NCI-H1105 (cell line): Measurements from ENCODE around the gene ANKRD55.
"Not testable (repeated sequence)": the region's sequence is repeated elsewhere in the genome, so short reads cannot be mapped to it uniquely, and the experiment has no call there.

Source experiments
- DNase-seq: peaks from one replicate; lab custom pipeline; 2025; lab: John Stamatoyannopoulos, UW

ANKRD55 gene

DNA sequence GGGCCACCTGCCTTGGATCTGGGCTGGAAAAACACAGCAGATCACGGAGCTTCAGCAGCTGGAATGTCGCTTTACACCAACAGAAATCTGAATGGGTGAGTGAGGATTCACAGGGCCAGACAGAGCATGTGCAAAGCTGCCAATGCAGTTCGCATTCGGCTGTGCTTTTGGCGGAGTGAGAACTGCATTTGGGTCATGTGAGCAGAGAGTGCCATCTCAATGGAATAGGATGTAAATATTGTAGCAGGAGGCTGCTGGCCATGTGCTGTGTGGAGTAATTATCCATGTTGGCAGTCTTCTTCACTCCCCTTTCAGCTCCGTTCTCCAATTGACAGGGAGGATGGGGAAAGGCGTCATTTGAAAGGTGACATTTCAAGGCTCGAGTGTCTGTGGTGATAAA lies at the start of gene ANKRD55:
TSS of gene ANKRD55 (minus strand) at position 101 of the 400 bp plus-strand sequence. CDS start 417 bp downstream, outside the sequence.
- peak; percentile 50 for DNase-seq

DNA sequence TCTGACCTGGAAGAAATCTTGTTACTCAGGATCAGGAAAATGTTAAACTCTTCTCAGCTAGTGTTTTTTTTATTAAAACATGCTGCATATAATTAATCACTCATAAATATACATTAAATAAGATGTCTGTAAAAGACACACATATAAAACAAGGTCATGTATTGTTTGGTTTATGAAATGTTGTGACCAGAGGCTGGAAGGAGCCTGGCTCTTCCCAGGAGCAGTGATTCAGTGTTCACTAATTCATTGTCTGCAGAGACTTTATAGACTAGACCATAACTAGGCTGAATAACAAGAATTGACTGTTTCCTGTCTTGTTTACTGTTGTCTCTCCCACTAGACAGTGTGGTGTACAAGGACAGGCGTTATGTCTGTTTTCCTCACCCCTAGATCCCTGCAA lies 49.1 kb upstream of the ANKRD55 start:
- no peak for DNase-seq

DNA sequence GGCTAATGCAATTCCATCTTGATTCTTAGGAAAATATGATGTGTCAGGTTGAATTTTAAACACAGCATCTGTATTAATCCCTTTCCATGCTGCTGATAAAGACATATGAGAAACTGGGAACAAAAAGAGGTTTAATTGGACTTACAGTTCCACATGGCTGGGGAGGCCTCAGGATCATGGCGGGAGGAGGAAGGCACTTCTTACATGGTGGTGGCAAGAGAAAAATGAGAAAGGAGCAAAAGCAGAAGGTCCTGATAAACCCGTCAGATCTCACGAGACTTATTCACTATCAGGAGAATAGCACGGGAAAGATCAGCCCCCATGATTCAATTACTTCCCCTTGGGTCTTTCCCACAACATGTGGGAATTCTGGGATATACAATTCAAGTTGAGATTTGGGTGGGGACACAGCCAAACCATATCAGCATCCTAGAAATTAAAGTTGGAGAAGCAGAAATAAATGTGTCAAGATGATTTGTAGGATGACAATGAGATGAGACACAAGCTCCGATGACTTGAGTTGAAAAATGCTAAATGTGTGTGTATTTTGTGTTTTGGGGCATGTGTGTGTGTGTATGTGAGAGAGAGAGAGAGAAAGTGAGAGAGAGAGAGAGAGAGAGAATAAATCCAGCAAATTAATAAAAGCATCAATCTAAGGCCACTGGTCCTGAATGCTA lies 48.5 kb upstream of the ANKRD55 start:
- DNase-seq = no peak

DNA sequence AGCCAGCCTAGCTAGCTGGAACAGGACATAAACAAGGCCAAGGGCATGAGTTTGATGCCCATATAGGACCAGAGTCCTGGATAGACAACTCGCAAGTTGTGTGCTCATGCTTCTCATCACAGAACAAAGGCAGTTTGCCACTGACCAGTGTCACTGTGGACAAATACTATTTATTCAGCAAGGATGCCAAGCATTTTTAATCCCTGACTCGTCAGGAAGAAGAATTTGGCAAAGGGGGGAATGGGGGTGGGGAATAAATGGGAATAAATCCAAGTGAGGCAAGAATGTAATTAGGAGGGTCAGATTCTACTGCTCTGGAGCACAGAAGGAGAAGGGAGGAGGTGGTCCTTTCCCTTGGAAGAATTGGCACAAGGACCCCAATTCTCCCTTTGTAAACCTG lies 46.8 kb upstream of the ANKRD55 start:
- no peak for DNase-seq

DNA sequence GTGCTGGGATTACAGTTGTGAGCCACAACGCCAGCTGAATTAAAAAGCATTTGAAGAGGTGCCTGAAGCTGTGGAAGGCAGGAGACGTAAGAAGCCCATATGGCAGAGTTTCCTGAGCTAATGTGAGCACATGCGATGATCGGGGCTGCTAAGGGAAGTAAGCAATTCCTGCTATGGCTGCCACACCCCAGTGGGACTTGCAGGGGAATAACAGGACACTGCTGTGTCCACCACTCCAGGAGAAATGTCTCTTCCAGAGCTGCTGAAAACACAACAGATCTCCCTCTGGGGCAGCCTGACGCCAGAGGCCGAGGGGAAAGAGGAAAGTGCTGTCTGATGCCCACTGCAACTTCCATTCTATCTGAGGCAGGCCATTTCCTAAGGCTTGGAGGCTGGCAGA lies 46.2 kb upstream of the ANKRD55 start:
- no peak for DNase-seq

DNA sequence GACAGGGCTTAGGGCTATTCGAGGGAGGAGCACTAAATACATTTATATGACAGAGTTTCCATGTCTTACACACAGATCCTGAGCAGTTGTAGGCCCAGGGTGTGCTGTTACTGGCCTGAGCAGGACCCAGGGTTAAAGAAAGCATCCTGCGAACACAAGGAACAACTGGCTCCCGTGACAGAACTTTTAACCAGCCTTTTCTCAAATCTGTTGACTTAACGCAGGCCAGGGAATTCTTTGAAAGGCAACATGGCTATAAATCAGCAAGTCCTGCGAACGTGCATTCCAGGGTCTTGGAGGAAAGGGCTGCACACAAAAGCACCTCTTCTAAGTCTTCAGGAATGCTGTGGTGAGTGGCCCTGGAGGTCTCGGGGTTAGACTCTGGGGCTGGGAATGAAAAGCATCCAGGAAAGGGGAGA lies 45.2 kb upstream of the ANKRD55 start:
- no peak for DNase-seq

DNA sequence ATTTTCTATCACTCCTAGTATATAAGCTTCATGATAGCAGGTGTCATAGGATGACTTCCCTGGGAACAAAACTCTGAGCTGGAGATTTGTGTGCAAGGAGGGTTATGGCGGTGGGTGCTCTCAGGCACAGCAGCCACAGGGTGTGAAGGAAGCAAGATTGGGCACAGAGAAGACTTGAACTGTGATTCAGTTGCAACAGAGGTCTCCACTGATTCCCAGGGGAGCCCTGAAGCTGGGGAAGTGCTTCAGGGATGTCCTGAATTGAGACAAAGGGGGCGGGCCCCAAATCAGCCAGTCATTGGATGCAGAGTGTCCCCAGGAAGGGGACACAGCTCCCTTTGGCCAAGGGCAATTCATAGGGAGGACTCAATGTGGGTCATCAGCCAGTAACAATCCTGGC lies 44.4 kb upstream of the ANKRD55 start:
- no peak for DNase-seq

DNA sequence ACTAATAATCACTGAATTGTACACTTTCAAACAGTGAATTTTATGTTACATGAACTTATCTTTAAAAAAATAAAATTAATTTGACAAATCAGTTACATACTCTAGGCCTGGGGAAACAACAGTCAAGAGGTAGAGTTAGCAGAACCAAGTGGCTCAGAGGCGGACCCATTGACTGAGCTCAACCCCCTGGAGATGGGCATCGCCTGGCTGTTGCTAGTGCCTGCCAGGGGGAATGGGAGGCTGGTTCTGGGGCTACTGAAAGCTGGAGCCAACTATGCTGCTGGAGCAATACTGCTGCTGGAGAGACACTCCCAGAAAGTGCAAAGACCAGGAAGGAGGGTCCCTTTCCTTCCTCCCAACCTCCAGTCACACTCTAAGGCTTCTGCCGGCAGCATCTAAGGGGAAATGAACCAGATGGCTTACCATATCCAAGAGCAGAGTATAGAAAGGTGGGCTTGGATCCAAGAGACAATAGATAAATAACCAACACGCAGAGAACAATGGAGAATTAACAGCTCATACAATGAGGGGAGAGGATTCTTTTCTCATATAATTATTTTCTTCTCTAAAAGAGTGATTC lies 40.3 kb upstream of the ANKRD55 start:
- no peak for DNase-seq

DNA sequence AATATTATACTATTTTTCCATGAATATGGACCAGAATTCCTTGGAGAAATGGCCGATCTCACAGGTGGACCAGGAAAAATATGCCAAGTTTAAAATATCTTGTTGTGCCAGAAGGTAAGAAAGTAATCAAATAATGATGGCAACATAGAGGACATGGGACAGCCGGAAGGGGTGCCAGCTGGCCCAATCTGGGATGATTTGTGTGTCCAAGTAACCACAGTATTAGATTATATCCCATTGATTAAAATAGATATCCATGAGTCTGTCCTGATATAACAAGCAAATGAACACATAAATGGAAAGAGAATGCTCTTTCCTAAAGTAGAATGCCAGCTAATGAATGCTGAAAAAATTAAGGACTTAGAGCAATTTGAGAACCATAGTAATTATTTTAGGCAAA lies 39.6 kb upstream of the ANKRD55 start:
- DNase-seq = no peak

DNA sequence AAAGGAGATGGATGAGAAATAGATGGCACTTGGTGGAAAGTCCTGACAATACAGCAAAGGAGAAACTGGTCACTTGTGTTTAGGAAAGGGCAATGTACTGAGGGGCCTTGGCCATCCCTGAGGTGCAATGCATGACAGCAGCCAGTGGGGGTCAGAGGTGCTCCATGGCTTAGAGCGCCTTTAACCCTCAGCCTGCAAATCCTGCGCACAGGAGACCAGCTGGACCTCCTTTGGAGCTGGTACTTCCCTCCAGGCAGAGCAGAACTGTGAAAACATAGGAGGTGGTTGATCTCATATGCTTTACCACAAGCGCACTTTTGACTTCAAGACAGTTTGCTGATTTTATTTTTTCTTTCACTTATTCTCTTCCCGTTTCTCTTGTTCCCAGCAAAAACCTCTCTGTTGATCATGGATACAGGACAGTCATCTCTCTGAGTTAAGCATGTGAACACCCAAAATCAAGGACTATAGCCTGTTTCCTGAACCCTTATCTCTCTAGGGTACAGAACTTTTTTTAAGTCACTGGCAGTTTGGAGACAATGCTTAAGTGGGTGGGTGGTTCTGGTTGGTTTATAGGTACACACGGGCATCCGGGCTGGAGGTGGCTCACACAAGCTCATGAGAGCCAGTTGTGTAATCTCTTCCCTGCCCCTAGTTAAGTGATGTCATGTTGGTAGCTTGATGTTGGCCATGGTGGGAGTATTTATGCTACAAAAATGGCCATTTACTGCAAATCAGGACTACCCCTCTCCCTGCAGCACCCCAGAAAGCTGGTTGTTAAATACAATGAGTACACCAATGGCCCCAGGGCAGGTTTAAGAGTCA lies 37.6 kb upstream of the ANKRD55 start:
- peak; percentile 10 for DNase-seq

DNA sequence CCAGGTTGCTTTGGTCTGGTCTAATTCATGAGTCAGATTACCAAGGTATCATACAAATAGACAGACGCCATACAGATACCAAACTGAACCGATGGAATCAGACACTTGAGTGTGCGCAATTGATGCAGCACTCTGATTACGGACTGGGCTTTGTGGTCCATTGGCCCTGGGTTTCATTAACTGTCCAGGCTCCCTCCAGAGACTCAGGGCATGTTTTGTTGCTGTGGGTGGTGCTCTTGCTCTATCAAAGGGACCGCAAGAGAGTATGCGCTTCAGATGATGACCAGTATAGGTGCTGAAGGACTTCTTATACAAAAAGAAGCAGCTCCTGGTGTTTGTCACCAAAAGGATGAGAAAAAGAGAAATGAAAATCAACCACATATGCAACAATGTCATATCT lies 36.9 kb upstream of the ANKRD55 start:
- DNase-seq = no peak

DNA sequence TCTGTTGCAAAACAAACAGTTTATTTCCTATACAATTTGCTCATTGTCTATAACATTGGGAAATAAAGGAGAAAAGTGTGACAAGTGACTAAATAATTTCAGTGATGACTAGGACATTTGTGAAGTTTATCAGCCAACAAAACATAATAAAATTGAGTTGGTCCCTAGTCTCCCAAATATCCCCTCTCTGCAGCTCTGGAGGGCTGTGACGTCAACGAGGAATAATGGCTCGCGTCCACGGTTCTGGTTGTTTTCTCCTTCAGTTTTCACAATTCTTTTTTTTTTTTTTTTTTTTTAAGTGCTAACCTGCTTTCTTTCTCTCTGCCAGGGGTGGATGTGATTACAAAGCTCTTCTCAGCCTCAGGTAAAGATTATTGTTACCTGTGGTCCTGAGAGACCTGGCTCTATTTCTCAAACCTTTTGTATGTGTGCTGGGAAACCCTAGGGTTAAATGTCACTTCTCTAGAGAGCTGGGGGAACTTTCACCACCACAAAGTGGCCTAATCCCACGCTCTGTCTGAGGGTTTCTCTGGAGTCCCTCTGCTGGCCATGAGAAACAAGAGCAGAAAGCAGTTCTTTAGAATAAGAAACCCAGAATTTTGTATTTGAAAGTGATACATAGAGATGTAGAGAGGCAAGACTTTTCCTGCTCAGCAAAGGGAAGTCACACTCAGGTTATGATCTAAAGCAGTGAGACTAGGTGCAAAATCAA lies 36.2 kb upstream of the ANKRD55 start:
- no peak for DNase-seq

DNA sequence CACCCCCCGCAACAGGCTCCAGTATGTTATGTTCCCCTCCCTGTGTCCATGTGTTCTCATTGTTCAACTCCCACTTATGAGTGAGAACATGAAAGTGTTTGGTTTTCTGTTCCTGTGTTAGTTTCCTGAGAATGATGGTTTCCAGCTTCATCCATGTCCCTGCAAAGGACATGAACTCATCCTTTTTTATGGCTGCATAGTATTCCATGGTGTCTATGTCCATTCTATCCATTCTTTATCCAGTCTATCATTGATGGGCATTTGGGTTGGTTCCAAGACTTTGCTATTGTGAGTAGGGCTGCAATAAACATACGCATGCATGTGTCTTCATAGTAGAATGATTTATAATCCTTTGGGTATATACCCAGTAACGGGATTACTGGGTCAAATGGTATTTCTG lies 35.6 kb upstream of the ANKRD55 start:
- DNase-seq = not testable (repeated sequence)

DNA sequence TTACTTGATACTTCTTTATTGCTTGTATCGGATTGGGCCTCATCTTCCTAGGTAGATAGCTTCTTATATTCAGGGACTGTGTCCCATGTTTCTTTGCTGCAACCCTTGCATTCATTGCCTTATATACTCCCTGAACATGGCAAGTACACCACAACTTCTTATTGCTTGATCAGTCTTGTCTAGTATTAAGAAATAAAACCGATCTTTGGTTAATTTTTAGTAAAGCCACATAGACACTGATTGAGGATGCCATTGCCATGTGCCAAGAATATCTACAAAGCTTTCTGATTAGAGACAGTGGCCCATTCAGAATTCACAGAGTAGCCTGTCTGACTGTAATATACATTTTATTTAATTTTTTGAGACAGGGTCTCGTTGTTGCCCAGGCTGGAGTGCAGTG lies 34.7 kb upstream of the ANKRD55 start:
- no peak for DNase-seq

DNA sequence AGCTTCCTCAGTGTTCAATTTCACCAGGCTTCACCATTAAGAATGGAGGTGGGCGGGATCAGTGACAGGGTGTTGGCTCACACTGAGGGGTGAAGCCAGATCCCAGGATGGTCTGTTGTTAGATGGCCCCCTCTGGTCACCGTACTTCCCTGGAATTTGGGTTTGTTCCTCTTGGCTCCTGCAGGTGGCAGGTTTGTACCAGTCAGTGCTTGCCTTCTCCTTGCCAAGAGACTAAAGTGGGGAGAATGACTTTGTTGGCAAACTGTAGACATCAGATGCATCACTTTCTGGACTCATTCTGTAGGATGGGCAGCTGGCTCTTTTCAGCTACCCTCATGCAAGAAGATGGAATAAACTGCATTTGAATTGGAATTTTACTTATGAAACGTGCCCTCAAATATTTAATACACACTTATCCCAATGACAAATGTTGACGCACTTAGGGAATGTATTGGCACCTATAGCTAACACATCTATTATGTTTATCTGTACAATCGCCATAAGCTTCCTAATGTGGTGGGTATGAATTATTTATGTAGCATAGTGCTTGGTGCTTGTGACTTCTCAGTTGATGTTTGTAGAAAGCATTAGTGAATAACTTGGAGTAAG lies 31.4 kb upstream of the ANKRD55 start:
- DNase-seq = no peak

DNA sequence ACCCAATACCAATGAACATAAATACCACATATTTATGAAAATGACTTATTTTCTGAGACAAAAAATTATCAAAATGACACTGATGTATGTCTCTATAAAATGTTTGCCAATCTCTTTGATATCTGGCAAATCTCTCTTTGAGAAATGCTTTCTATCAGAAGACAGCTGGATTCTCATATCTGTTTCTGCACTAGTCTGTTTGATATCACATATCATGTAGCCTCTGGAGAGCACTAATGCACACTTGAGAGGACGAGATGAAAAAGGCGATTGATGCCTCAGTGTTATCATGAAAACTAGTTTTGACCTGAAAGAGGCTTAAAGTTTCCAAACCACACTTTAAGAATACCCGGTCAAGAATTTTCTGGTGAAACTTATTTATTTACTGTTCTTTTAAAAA lies 29.1 kb upstream of the ANKRD55 start:
- DNase-seq = no peak

DNA sequence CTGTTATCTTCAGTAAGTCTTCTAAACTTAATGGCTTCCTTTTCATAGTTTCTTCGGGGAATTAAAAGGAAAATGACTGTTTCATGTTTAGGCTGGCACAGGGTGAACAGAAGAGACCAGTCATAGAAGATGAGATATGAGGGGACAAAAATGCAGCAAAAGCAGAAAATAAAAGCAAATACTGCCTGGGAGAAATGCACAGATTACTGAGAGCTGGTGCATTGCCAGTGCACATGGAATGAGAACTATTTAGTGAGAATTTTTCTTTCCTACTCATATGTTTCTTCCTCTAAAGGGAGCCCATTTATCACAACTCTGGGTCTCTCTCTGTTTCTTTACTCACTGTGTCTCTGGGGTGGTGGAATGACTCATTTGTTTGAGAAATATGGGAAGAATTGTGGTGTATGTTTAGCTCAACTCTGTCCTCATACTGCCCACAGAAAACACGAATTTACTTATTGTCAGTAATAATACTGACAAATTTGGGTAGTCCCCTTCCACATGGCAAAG lies 25.9 kb upstream of the ANKRD55 start:
- DNase-seq = no peak

DNA sequence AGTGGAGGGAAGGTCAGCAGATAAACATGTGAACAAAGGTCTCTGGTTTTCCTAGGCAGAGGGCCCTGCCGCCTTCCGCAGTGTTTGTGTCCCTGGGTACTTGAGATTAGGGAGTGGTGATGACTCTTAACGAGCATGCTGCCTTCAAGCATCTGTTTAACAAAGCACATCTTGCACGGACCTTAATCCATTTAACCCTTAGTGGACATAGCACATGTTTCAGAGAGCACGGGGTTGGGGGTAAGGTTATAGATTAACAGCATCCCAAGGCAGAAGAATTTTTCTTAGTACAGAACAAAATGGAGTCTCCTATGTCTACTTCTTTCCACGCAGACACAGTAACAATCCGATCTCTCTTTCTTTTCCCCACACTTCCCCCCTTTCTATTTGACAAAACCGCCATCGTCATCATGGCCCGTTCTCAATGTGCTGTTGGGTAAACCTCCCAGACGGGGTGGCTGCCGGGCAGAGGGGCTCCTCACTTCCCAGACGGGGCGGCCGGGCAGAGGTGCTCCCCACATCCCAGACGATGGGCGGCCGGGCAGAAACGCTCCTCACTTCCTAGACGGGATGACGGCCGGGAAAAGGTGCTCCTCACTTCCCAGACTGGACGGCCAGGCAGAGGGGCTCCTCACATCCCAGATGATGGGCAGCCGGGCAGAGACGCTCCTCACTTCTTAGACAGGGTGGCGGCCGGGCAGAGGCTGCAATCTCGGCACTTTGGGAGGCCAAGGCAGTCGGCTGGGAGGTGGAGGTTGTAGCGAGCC lies 24.8 kb upstream of the ANKRD55 start:
- not testable (repeated sequence) for DNase-seq

DNA sequence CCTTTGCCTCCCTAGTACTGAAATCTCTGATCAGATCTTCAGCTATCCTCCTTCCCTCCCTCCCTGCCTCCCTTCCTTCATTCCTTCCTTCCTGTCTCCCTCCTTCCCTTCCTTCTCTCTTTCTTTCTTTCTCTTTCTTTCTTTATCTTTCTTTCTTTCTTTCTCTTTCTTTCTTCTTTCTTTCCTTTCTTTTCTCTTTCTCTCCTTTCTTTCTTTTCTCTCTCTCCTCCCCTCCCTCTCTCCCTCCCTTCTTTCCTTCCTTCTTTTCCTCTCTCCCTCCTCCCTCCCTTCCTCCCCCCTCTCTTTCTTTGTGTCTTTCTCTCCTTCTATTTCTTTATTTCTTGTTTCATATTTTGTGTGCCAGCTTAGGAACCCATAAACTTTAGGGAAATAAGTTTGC lies 23.9 kb upstream of the ANKRD55 start:
- no peak for DNase-seq

DNA sequence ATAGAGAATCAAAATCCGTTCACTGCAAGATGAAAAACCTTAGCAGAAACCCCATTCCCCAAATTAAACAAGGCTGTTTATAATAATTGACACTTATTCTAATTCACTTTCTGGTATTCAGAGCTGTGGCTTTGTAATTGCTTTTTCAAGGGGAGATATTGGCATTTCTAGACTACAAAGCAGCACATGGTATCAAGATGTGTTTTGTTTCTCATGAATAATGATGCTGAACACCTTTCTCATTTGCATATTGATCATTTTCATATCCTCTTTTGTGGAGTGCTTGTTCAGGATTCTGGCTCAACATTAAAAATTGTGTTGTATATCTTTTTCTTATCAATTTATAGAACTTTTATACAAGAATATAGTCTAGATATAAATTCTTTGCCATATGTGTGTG lies 22.4 kb upstream of the ANKRD55 start:
- no peak for DNase-seq

DNA sequence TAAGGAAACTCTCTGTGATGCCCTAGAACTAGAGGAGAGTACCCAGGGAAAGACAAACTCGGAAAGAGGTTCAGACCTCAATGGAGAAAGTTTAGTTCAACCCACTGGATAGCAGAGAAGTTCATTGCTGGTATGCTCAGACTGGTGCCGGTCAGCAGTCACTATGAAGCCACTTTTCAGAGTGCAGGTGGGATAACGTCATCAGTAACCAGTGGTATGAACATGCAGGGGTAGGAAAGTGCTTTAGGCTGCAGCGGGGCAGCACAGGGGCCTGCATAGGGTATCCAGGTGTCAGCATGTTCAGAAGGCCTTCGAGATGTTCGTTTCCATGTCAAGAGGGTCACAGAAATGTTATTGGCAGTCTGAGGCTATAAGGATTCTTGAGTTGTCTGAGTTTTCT lies 20.8 kb upstream of the ANKRD55 start:
- DNase-seq = no peak
